ENCODE measurements around the gene NAA25. TPM values are rescaled to one million over a fixed set of nuclear protein-coding genes. Genes with fewer than 3 reads are reported as not detected.

NAA25 gene
- total and polyA plus RNA-seq, 2 of the 4 experiments (the other 2 are of a cell fraction): 10.3 to 25.5 TPM

DNA sequence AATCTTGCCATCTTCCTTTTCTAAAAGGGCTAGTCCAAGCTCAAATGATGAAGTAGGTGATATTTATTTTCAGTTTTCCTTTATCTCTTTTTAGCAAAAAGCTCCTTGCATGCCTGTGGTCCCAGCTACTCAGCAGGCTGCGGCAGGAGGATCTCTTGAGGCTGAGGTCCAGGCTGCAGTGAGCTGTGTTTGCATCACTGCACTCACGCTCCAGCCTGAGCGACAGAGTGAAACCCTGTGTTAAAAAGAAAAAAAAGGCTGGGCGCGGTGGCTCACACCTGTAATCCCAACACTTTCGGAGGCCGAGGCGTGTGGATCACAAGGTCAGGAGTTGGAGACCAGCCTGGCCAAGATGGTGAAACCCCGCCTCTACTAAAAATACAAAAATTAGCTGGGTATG is 100.6 kb downstream of the NAA25 start:
- H3K4me2 ChIP-seq (ENCODE audit: low read depth, low read length): no peak overlapping the region
- no peaks in the 10 kb centered on the region for H3K9me3 ChIP-seq (ENCODE audit: control insufficient read depth, insufficient read depth, low read length)
- no peak overlapping the region for H3K4ac ChIP-seq (ENCODE audit: low read depth, low read length)
- H2AK5ac ChIP-seq (ENCODE audit: low read depth, low read length): no peak overlapping the region
- H2BK120ac ChIP-seq (ENCODE audit: low read depth, low read length): no peak overlapping the region
- H3K9ac ChIP-seq (ENCODE audit: low read depth, low read length): no peak overlapping the region
- TF ChIP-seq POLR2A (IDR thresholded peaks at IDR 0.05; ENCODE audit: low read depth, low read length) (no peak), RAD21 (IDR thresholded peaks at IDR 0.05; ENCODE audit: low read length) (no peak), SMC3 (IDR thresholded peaks at IDR 0.05; ENCODE audit: low read depth, low read length) (no peak), RFX5 (IDR thresholded peaks at IDR 0.05; ENCODE audit: low read depth, low read length) (no peak), MAZ (IDR thresholded peaks at IDR 0.05; ENCODE audit: borderline replicate concordance, low read depth, low read length) (no peak)
- TF ChIP-seq, protein P1, sequence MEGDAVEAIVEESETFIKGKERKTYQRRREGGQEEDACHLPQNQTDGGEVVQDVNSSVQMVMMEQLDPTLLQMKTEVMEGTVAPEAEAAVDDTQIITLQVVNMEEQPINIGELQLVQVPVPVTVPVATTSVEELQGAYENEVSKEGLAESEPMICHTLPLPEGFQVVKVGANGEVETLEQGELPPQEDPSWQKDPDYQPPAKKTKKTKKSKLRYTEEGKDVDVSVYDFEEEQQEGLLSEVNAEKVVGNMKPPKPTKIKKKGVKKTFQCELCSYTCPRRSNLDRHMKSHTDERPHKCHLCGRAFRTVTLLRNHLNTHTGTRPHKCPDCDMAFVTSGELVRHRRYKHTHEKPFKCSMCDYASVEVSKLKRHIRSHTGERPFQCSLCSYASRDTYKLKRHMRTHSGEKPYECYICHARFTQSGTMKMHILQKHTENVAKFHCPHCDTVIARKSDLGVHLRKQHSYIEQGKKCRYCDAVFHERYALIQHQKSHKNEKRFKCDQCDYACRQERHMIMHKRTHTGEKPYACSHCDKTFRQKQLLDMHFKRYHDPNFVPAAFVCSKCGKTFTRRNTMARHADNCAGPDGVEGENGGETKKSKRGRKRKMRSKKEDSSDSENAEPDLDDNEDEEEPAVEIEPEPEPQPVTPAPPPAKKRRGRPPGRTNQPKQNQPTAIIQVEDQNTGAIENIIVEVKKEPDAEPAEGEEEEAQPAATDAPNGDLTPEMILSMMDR (conservative IDR thresholded peaks at IDR 0.05; ENCODE audit: low read depth, low read length): no peak
- no peak overlapping the region for H2AK9ac ChIP-seq (replicated peaks; ENCODE audit: low read depth, low read length, poor library complexity)
- no peak overlapping the region for H3K23ac ChIP-seq (ENCODE audit: low read depth, low read length)
- H4K5ac ChIP-seq (ENCODE audit: low read depth, low read length): no peak overlapping the region
- H3K36me3 ChIP-seq (ENCODE audit: control insufficient read depth, insufficient read depth, low read length): no peaks in the 10 kb centered on the region
- H2AFZ ChIP-seq (replicated peaks; ENCODE audit: low read length, poor library complexity): no peak overlapping the region
- no peak overlapping the region for H2BK5ac ChIP-seq (ENCODE audit: low read depth, low read length, poor library complexity, severe bottlenecking)
- no peak overlapping the region for H3K27ac ChIP-seq (ENCODE audit: insufficient read depth, low read length)
- no peak overlapping the region for H2BK15ac ChIP-seq (ENCODE audit: low read depth, low read length)
- peaks cover 5% of the 10 kb centered on the region for H3K4me1 ChIP-seq (ENCODE audit: control insufficient read depth, insufficient read depth, low read length)
- peaks cover 9 to 26% of the 10 kb centered on the region in 2 experiments for H3K79me1 ChIP-seq (ENCODE audit: low read depth in 1 of 2, low read length in 2 of 2)
- H3K4me3 ChIP-seq (ENCODE audit: insufficient read depth, low read depth, low read length): no peak overlapping the region
- dilution Hi-C loops (cut with HindIII; ENCODE audit: low sequenced_read_pairs, unreplicated experiment): no loop called here
- no peaks in the 10 kb centered on the region for H4K20me1 ChIP-seq (ENCODE audit: insufficient read depth, low read length)
- no peak overlapping the region for H4K91ac ChIP-seq (ENCODE audit: insufficient read depth, low read depth, low read length)
- in situ Hi-C loops (cut with MboI; ENCODE audit: low sequenced_read_pairs): no loop called here
- no peak overlapping the region for H4K8ac ChIP-seq (ENCODE audit: low read depth in 2 of 2, low read length in 2 of 2)
- no peak overlapping the region for H3K14ac ChIP-seq (replicated peaks; ENCODE audit: low read depth, low read length)
- BruUV-seq (replicated peaks): no TSS peak
- intact Hi-C loops (cut with micrococcal nuclease): no loop called here
- ChIA-PET CTCF (no interaction called here), POLR2A (ENCODE audit: unreplicated experiment) (no interaction called here)
- no peak overlapping the region for H2BK20ac ChIP-seq (ENCODE audit: low read depth, low read length)
- H3K18ac ChIP-seq (ENCODE audit: low read depth, low read length): no peak overlapping the region
- 80% methylated on average over 3 of the region's 9 CpGs; no CpG with 5 or more reads in 1 of the 2 experiments for WGBS, 2 experiments (ENCODE audit: extremely low coverage in 2 of 2, insufficient read length in 1 of 2)
- H3K27me3 ChIP-seq (ENCODE audit: control insufficient read depth, insufficient read depth, low read length): no peaks in the 10 kb centered on the region
- ATAC-seq (ENCODE audit: low read depth) (no peak), DNase-seq (peak; percentile 50)
- no peak overlapping the region for H3K56ac ChIP-seq (ENCODE audit: extremely low read depth, insufficient read depth, low read length)
- H3K9me1 ChIP-seq (ENCODE audit: insufficient read depth, low read length): peaks cover 6% of the 10 kb centered on the region; the same call in 1 of the 2 replicates

Measured in IMR-90 (cell line).